WTC11 (cell line): ENCODE measurements around the gene ZIC1.

ENCODE experiments used
- CREB1 ChIP-seq: sonication (generic); formaldehyde crosslinking; IDR thresholded peaks from 2 replicates; pipeline ENCODE4 v1.8.0; 2023; ENCODE audit warnings: mild to moderate bottlenecking, missing genetic modification reagents
- CREM ChIP-seq: sonication (generic); formaldehyde crosslinking; IDR thresholded peaks from 2 replicates; pipeline ENCODE4 v1.8.1; 2022; ENCODE audit warnings: mild to moderate bottlenecking, missing genetic modification reagents, moderate library complexity
- CTCF ChIP-seq: fragments of 200-600 bp; IDR thresholded peaks from 2 replicates; pipeline ENCODE4 v1.8.0; 2022; ENCODE audit warnings: antibody characterized with exemption
- ESRRA ChIP-seq: sonication (generic); formaldehyde crosslinking; IDR thresholded peaks from 2 replicates; pipeline ENCODE4 v1.8.1; 2022; ENCODE audit warnings: mild to moderate bottlenecking, missing genetic modification reagents, borderline replicate concordance
- MXD4 ChIP-seq: fragments of 250-450 bp; sonication (Bioruptor Pico); IDR thresholded peaks from 2 replicates; pipeline ENCODE4 v1.8.0; 2021; ENCODE audit warnings: mild to moderate bottlenecking, moderate library complexity, borderline replicate concordance
- MYBL2 ChIP-seq: sonication (generic); formaldehyde crosslinking; IDR thresholded peaks from 2 replicates; pipeline ENCODE4 v1.8.1; 2023; ENCODE audit warnings: mild to moderate bottlenecking, moderate library complexity, missing genetic modification reagents
- PRRX2 ChIP-seq: fragments of 250-450 bp; sonication (Bioruptor Pico); IDR thresholded peaks from 2 replicates; pipeline ENCODE4 v1.8.0; 2021; ENCODE audit warnings: mild to moderate bottlenecking
- ZBTB21 ChIP-seq: sonication (generic); formaldehyde crosslinking; IDR thresholded peaks from 2 replicates; pipeline ENCODE4 v1.8.1; 2023; ENCODE audit warnings: mild to moderate bottlenecking, missing genetic modification reagents, borderline replicate concordance
- ZNF263 ChIP-seq: sonication (generic); formaldehyde crosslinking; IDR thresholded peaks from 2 replicates; pipeline ENCODE4 v1.8.1; 2022; ENCODE audit warnings: low read depth, mild to moderate bottlenecking, moderate library complexity, missing genetic modification reagents
- ZNF423 ChIP-seq: fragments of 250-450 bp; sonication (Bioruptor Pico); IDR thresholded peaks from 2 replicates; pipeline ENCODE4 v2.1.2; 2022; ENCODE audit warnings: mild to moderate bottlenecking, moderate library complexity
- TF ChIP-seq, protein P1 (sequence below): sonication (generic); formaldehyde crosslinking; IDR thresholded peaks from 2 replicates; pipeline ENCODE4 v1.8.1; 2022; ENCODE audit warnings: low read depth, mild to moderate bottlenecking, moderate library complexity, missing genetic modification reagents, borderline replicate concordance
- TF ChIP-seq, protein P2 (sequence below): sonication (generic); formaldehyde crosslinking; IDR thresholded peaks from 2 replicates; pipeline ENCODE4 v1.8.1; 2023; ENCODE audit warnings: mild to moderate bottlenecking, missing genetic modification reagents, moderate library complexity

GRCh38 chr3:147361454-147362420 is 47.4 kb upstream of the ZIC1 start:
- no peak for TF ChIP-seq CREM (CRISPR knock-in tag)
- peak; percentile 98 for TF ChIP-seq CTCF
- TF ChIP-seq ZNF263, result no peak
- TF ChIP-seq, protein P1, sequence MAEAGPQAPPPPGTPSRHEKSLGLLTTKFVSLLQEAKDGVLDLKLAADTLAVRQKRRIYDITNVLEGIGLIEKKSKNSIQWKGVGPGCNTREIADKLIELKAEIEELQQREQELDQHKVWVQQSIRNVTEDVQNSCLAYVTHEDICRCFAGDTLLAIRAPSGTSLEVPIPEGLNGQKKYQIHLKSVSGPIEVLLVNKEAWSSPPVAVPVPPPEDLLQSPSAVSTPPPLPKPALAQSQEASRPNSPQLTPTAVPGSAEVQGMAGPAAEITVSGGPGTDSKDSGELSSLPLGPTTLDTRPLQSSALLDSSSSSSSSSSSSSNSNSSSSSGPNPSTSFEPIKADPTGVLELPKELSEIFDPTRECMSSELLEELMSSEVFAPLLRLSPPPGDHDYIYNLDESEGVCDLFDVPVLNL, result no peak
- no peak for TF ChIP-seq MYBL2 (CRISPR knock-in tag)
- TF ChIP-seq ZNF423 (CRISPR knock-in tag), result no peak
- TF ChIP-seq MXD4 (CRISPR knock-in tag), result no peak
- no peak for TF ChIP-seq ESRRA (CRISPR knock-in tag)
- TF ChIP-seq CREB1 (CRISPR knock-in tag), result no peak
- no peak for TF ChIP-seq PRRX2
- no peak for TF ChIP-seq ZBTB21 (CRISPR knock-in tag)
- TF ChIP-seq, protein P2, sequence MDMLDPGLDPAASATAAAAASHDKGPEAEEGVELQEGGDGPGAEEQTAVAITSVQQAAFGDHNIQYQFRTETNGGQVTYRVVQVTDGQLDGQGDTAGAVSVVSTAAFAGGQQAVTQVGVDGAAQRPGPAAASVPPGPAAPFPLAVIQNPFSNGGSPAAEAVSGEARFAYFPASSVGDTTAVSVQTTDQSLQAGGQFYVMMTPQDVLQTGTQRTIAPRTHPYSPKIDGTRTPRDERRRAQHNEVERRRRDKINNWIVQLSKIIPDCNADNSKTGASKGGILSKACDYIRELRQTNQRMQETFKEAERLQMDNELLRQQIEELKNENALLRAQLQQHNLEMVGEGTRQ (CRISPR knock-in tag), result no peak
